Type B pancreatic cell (in vitro differentiated cells): ENCODE measurements around the gene TRPC5OS. TPM values are rescaled to one million over a fixed set of nuclear protein-coding genes. Genes with fewer than 3 reads are reported as not detected.

Source experiments
- DNase-seq: peaks from one replicate; pipeline ENCODE4 v3.0.0; 2021; ENCODE audit warnings: mixed read lengths; ENCODE audit not compliant: unreplicated experiment; ENCODE audit errors: extremely low spot score
- H3K27ac Mint-ChIP-seq: 2 replicates; pipeline ENCODE4 v1.8.0; 2021; ENCODE audit warnings: mild to moderate bottlenecking, mixed read lengths
- H3K27me3 Mint-ChIP-seq: 2 replicates; pipeline ENCODE4 v1.8.0; 2021; ENCODE audit warnings: mixed read lengths
- H3K36me3 Mint-ChIP-seq: 2 replicates; pipeline ENCODE4 v1.8.0; 2021; ENCODE audit warnings: mixed read lengths
- H3K4me1 Mint-ChIP-seq: one replicate; pipeline ENCODE4 v1.8.0; 2021; ENCODE audit warnings: mixed read lengths; ENCODE audit not compliant: unreplicated experiment
- H3K4me3 Mint-ChIP-seq: 2 replicates; pipeline ENCODE4 v1.8.0; 2021; ENCODE audit warnings: mild to moderate bottlenecking, mixed read lengths
- H3K9me3 Mint-ChIP-seq: 2 replicates; pipeline ENCODE4 v1.8.0; 2021; ENCODE audit warnings: mixed read lengths
- CTCF ChIP-seq: fragments of 200-600 bp; sonication (generic); conservative IDR thresholded peaks from 2 replicates; pipeline ENCODE4 v1.5.0; 2021; ENCODE audit warnings: antibody characterized with exemption, mild to moderate bottlenecking
- total RNA-seq: library from RNA; stranded (reverse); gene quantifications from 2 replicates; pipeline ENCODE4 v1.2.1, GENCODE V29; 2021; ENCODE audit warnings: low replicate concordance

Gene TRPC5OS
- total RNA-seq, 1 donor from 2014 or later = not detected

GRCh38 chrX:111847491-111848133, 28.4 kb upstream of the TRPC5OS start:
- H3K4me3 Mint-ChIP-seq = no peak overlapping the region
- H3K27me3 Mint-ChIP-seq = peaks cover 5% of the 10 kb centered on the region
- no peak for TF ChIP-seq CTCF
- no peak for DNase-seq
- no peaks in the 10 kb centered on the region for H3K36me3 Mint-ChIP-seq
- no peaks in the 10 kb centered on the region for H3K4me1 Mint-ChIP-seq
- no peaks in the 10 kb centered on the region for H3K9me3 Mint-ChIP-seq
- H3K27ac Mint-ChIP-seq = no peak overlapping the region

GRCh38 chrX:111848541-111848940, 27.4 kb upstream of the TRPC5OS start:
- TF ChIP-seq CTCF = no peak
- no peaks in the 10 kb centered on the region for H3K4me1 Mint-ChIP-seq
- no peaks in the 10 kb centered on the region for H3K36me3 Mint-ChIP-seq
- H3K27me3 Mint-ChIP-seq = peaks cover 5% of the 10 kb centered on the region
- no peak overlapping the region for H3K4me3 Mint-ChIP-seq
- H3K27ac Mint-ChIP-seq = no peak overlapping the region
- DNase-seq = no peak
- no peaks in the 10 kb centered on the region for H3K9me3 Mint-ChIP-seq

- Mint-ChIP-seq H3K27ac (no peak overlapping the region), H3K27me3 (peaks cover 5% of the 10 kb centered on the region), H3K9me3 (no peaks in the 10 kb centered on the region), H3K4me3 (no peak overlapping the region), H3K4me1 (no peaks in the 10 kb centered on the region), H3K36me3 (no peaks in the 10 kb centered on the region)
- no peak for TF ChIP-seq CTCF
- no peak for DNase-seq
Observed at GRCh38 chrX:111850975-111851374, 25.0 kb upstream of the TRPC5OS start.

GRCh38 chrX:111854556-111855490, 21.2 kb upstream of the TRPC5OS start:
- H3K4me1 Mint-ChIP-seq = peaks cover 6% of the 10 kb centered on the region
- TF ChIP-seq CTCF = peak; percentile 23
- DNase-seq = no peak
- no peak overlapping the region for H3K27ac Mint-ChIP-seq
- H3K36me3 Mint-ChIP-seq = no peaks in the 10 kb centered on the region
- H3K9me3 Mint-ChIP-seq = no peaks in the 10 kb centered on the region
- H3K27me3 Mint-ChIP-seq = peaks cover 1% of the 10 kb centered on the region
- no peak overlapping the region for H3K4me3 Mint-ChIP-seq

- no peaks in the 10 kb centered on the region for H3K9me3 Mint-ChIP-seq
- no peak overlapping the region for H3K4me3 Mint-ChIP-seq
- TF ChIP-seq CTCF = no peak
- H3K27ac Mint-ChIP-seq = no peak overlapping the region
- peaks cover 6% of the 10 kb centered on the region for H3K4me1 Mint-ChIP-seq
- H3K36me3 Mint-ChIP-seq = no peaks in the 10 kb centered on the region
- no peaks in the 10 kb centered on the region for H3K27me3 Mint-ChIP-seq
- no peak for DNase-seq
Observed at GRCh38 chrX:111857534-111858060, 18.4 kb upstream of the TRPC5OS start.
